K562 (cell line): ENCODE results near the gene CCDC47. TPM values are rescaled to one million over a fixed set of nuclear protein-coding genes. Genes with fewer than 3 reads are reported as not detected.

ENCODE experiments used
- ATAC-seq: fragments of 200-7000 bp; cut with Tn5 transposase; 3 replicates; pipeline ENCODE4 v1.9.1; 2020; ENCODE audit warnings: moderate library complexity
- BruUV-seq: library from RNA; stranded (reverse); fragments of 400-500 nt; replicated peaks from 2 replicates; lab custom pipeline; 2021; lab: Mats Ljungman, UMichigan
- CTCF ChIA-PET: fragments of 300-600 bp; formaldehyde crosslinking; extraction: SDS; loops from one replicate; lab custom pipeline; 2021; ENCODE audit warnings: low intra/inter-chr PET ratio; lab: Yijun Ruan, JAX
- POLR2A ChIA-PET: fragments of 300-600, 350-650 bp; sonication (Branson Sonifier 250); formaldehyde crosslinking; extraction: SDS; loops from one replicate; lab custom pipeline; 2021; ENCODE audit warnings: antibody characterized with exemption, inconsistent platforms; lab: Yijun Ruan, JAX
- DNase-seq, 4 experiments: peaks; one replicate each; pipeline versions ENCODE4 v3.0.0 to v3.0.0-alpha.2; 2011 to 2018; ENCODE audit warnings: low spot score in 3 of 4, mixed read lengths in 3 of 4; ENCODE audit errors: extremely low read depth in 1 of 4
- FAIRE-seq: peaks from 2 replicates; lab custom pipeline; 2011; peaks lifted over from hg19 to GRCh38; lab: Jason Lieb, UNC
- H2AFZ ChIP-seq: 2 replicates; pipeline ENCODE4 v1.6.0; 2011; ENCODE audit warnings: low read depth, low read length, control low read depth, inconsistent platforms
- H3K27ac ChIP-seq: fragments of 200-600 bp; 3 replicates; pipeline ENCODE4 v1.8.0; 2011; ENCODE audit warnings: low read depth, mild to moderate bottlenecking, control low read depth, inconsistent platforms, low read length, moderate library complexity, mixed read lengths; ENCODE audit errors: extremely low read depth
- H3K27me3 ChIP-seq, 2 experiments: fragments of 300-600 bp in 1 of 2; 2 replicates in 1 of 2; 3 replicates in 1 of 2; pipeline versions ENCODE4 v1.6.0 to v1.8.0; 2011; ENCODE audit warnings: inconsistent platforms in 2 of 2, low read length in 2 of 2, mild to moderate bottlenecking in 1 of 2, mixed read lengths in 1 of 2, moderate library complexity in 1 of 2; ENCODE audit not compliant: control insufficient read depth in 2 of 2, insufficient read depth in 2 of 2
- H3K36me3 ChIP-seq: fragments of 300-600 bp; 3 replicates; pipeline ENCODE4 v1.8.0; 2011; ENCODE audit warnings: mild to moderate bottlenecking, low read length, inconsistent platforms; ENCODE audit not compliant: control insufficient read depth, insufficient read depth
- H3K4me1 ChIP-seq, 2 experiments: fragments of 200-600 bp in 1 of 2; replicated peaks in 1 of 2; 2 replicates in 1 of 2; 3 replicates in 1 of 2; pipeline versions ENCODE4 v1.5.1 to v1.8.0; 2011; ENCODE audit warnings: inconsistent platforms in 2 of 2, low read length in 2 of 2, mild to moderate bottlenecking in 1 of 2, mixed read lengths in 1 of 2, moderate library complexity in 1 of 2; ENCODE audit not compliant: control insufficient read depth in 2 of 2, insufficient read depth in 2 of 2
- H3K4me2 ChIP-seq: 2 replicates; pipeline ENCODE4 v1.6.1; 2011; ENCODE audit warnings: low read length, control low read depth, inconsistent platforms, mixed read lengths; ENCODE audit not compliant: insufficient read depth
- H3K4me3 ChIP-seq: fragments of 200-600 bp; sonication (generic), shearing (Covaris generic); 2 replicates; pipeline ENCODE4 v1.5.1; 2016; ENCODE audit warnings: control low read depth, inconsistent platforms
- H3K79me2 ChIP-seq: fragments of 200-600 bp; 3 replicates; pipeline ENCODE4 v1.8.0; 2011; ENCODE audit warnings: low read length, inconsistent platforms; ENCODE audit not compliant: control insufficient read depth, insufficient read depth
- H3K9ac ChIP-seq, 2 experiments: 2 replicates each; pipeline versions ENCODE4 v1.6.0 to v1.6.1; 2011; ENCODE audit warnings: low read depth in 2 of 2, low read length in 2 of 2, control low read depth in 1 of 2, inconsistent platforms in 1 of 2, mild to moderate bottlenecking in 1 of 2, mixed read lengths in 1 of 2; ENCODE audit not compliant: insufficient read depth in 1 of 2
- H3K9me1 ChIP-seq: one replicate; pipeline ENCODE4 v1.6.0; 2011; ENCODE audit warnings: inconsistent platforms, mild to moderate bottlenecking, low read length, moderate library complexity; ENCODE audit not compliant: control insufficient read depth, insufficient read depth
- H3K9me3 ChIP-seq: replicated peaks from 2 replicates; pipeline ENCODE4 v1.5.1; 2011; ENCODE audit warnings: low read depth, low read length, inconsistent platforms; ENCODE audit not compliant: control insufficient read depth, insufficient read depth
- H4K20me1 ChIP-seq: replicated peaks from 2 replicates; pipeline ENCODE4 v1.6.1; 2011; ENCODE audit warnings: low read length, inconsistent platforms, mixed read lengths; ENCODE audit not compliant: control insufficient read depth, insufficient read depth
- BMI1 ChIP-seq: fragments of 150-350 bp; IDR thresholded peaks from 2 replicates; pipeline ENCODE4 v1.6.1; 2014; ENCODE audit warnings: low read length
- CEBPG ChIP-seq, 3 experiments: fragments of 200-800 bp in 1 of 3; sonication (Bioruptor generic) in 1 of 3; sonication (generic) in 1 of 3; formaldehyde crosslinking in 1 of 3; IDR thresholded peaks in 2 of 3; conservative IDR thresholded peaks in 1 of 3; 2 replicates each; pipeline versions ENCODE4 v1.6.1 to v1.8.0; 2016 to 2022; ENCODE audit warnings: missing compliant biosample characterization in 2 of 3, missing genetic modification characterization in 2 of 3, mild to moderate bottlenecking in 1 of 3, missing genetic modification reagents in 1 of 3
- NR2C2 ChIP-seq, 2 experiments: fragments of 200-800 bp in 1 of 2; sonication (Bioruptor generic) in 1 of 2; sonication (generic) in 1 of 2; formaldehyde crosslinking in 1 of 2; IDR thresholded peaks; 2 replicates each; pipeline versions ENCODE4 v1.6.1 to v1.8.0; 2016 to 2022; ENCODE audit warnings: mild to moderate bottlenecking in 1 of 2, missing compliant biosample characterization in 1 of 2, missing genetic modification characterization in 1 of 2, missing genetic modification reagents in 1 of 2
- RBM25 ChIP-seq: fragments of 200-400 bp; formaldehyde crosslinking; IDR thresholded peaks from 2 replicates; pipeline ENCODE4 v1.6.1; 2018; ENCODE audit warnings: low read length, low read depth, moderate library complexity; ENCODE audit not compliant: severe bottlenecking
- ZNF184 ChIP-seq: sonication (generic); formaldehyde crosslinking; IDR thresholded peaks from 2 replicates; pipeline ENCODE4 v1.5.0; 2020; ENCODE audit warnings: missing genetic modification reagents
- ZNF3 ChIP-seq: fragments of 250-450 bp; sonication (Bioruptor Pico); IDR thresholded peaks from 2 replicates; pipeline ENCODE4 v1.5.0; 2021; ENCODE audit warnings: mild to moderate bottlenecking, moderate library complexity
- ZNF41 ChIP-seq: fragments of 250-450 bp; sonication (Bioruptor Pico); conservative IDR thresholded peaks from 2 replicates; pipeline ENCODE4 v1.4.0; 2020; ENCODE audit warnings: mild to moderate bottlenecking
- WGBS: fragments of 100-300 bp; shearing (Covaris generic); methylation state at CpG from one replicate; pipeline ENCODE4 v1.1.6; 2016; ENCODE audit warnings: low coverage, mixed read lengths; ENCODE audit not compliant: insufficient coverage; ENCODE audit errors: missing lambda C conversion rate; 5-methylcytosine and 5-hydroxymethylcytosine counted together
- in situ Hi-C: fragments of 300-500 bp; cut with MboI; formaldehyde crosslinking; loops from 4 replicates; pipeline ENCODE4 v1.15.0; 2018; ENCODE audit warnings: inconsistent platforms, mixed read lengths
- intact Hi-C: fragments of 100-400 bp; cut with micrococcal nuclease; formaldehyde crosslinking; loops from 2 replicates; pipeline ENCODE4 v1.14.2; 2022
- polyA plus RNA-seq, 8 experiments: library from polyadenylated mRNA; depleted of rRNA in 4 of 8; stranded (reverse) in 5 of 8; unstranded in 3 of 8; fragments of >200 nt; fragmentation: Nextera tagmentation in 2 of 8; fragmentation: Illumina TruSeq in 1 of 8; extraction: Ambion mirVana in 2 of 8; extraction: Trizol in 1 of 8; gene quantifications; 2 replicates each; pipeline versions ENCODE4 v1.2.1 to v1.2.3, GENCODE V29; 2011 to 2014; ENCODE audit warnings: inconsistent platforms in 1 of 8, missing spikeins in 1 of 8
- total RNA-seq, 7 experiments: library from RNA; depleted of rRNA in 6 of 7; stranded (reverse); fragments of >200 nt in 6 of 7; fragmentation: Illumina TruSeq in 2 of 7; extraction: Trizol in 2 of 7; gene quantifications; 2 replicates each; pipeline versions ENCODE4 v1.2.1 to v1.2.3, GENCODE V29; 2011 to 2021; ENCODE audit warnings: low replicate concordance in 1 of 7

The CCDC47 gene
- total and polyA plus RNA-seq, 9 of the 15 experiments (the other 6 are each of a cell fraction or from before 2014, with no cell fraction given) = 15.5 to 162 (median 122) TPM

GRCh38 chr17:63805591-63805990, 32.2 kb upstream of the CCDC47 start:
- Histone ChIP-seq H3K4me2 (no peak overlapping the region), H4K20me1 (no peaks in the 10 kb centered on the region), H2AFZ (no peak overlapping the region), H3K9me3 (no peaks in the 10 kb centered on the region), H3K27me3 (no peaks in the 10 kb centered on the region), H3K9ac (no peak overlapping the region), H3K4me1 (no peaks in the 10 kb centered on the region), H3K36me3 (peaks cover 95% of the 10 kb centered on the region), H3K79me2 (no peaks in the 10 kb centered on the region; the same call in 2 of the 3 replicates), H3K9me1 (no peaks in the 10 kb centered on the region), H3K4me3 (no peak overlapping the region), H3K27ac (no peak overlapping the region)
- TSS peak; percentile 21 for BruUV-seq
- ChIA-PET CTCF (no interaction called here), POLR2A (interaction anchor here (1.7 kb wide), 1 partner anchor 22 kb away, joined by 4 read pairs; no protein-coding TSS in a partner anchor)
- TF ChIP-seq CEBPG (CRISPR knock-in tag; IDR thresholded peaks at IDR 0.05) (no peak), CEBPG (tag; conservative IDR thresholded peaks at IDR 0.05 in 1 of 2, IDR thresholded peaks at IDR 0.05 in 1 of 2) (no peak), NR2C2 (CRISPR knock-in tag; IDR thresholded peaks at IDR 0.05) (no peak), NR2C2 (tag; IDR thresholded peaks at IDR 0.05) (no peak), BMI1 (no peak), ZNF3 (CRISPR knock-in tag) (no peak), ZNF184 (CRISPR knock-in tag) (no peak)
- in situ Hi-C loops (no loop called here), intact Hi-C loops (no loop called here)
- whole genome bisulfite sequencing = 18% methylated on average over 2 of the region's 2 CpGs
- no peak for ATAC-seq
- no peak for FAIRE-seq
- no peak for DNase-seq

GRCh38 chr17:63804328-63804727, 30.9 kb upstream of the CCDC47 start:
- H3K27me3 ChIP-seq = no peaks in the 10 kb centered on the region
- ChIA-PET CTCF (no interaction called here), POLR2A (interaction anchor here (0.6 to 3.5 kb wide), 10 partner anchors 8 to 306 kb away, joined by 3 to 15 read pairs (median 3); partner anchors contain the start of genes CCDC47 and DDX42)
- ATAC-seq (no peak), DNase-seq (no peak), FAIRE-seq (no peak)
- intact Hi-C loops = no loop called here
- H3K4me2 ChIP-seq = no peak overlapping the region
- H3K36me3 ChIP-seq = peaks cover 95% of the 10 kb centered on the region
- TF ChIP-seq ZNF41 (no peak), RBM25 (peak; percentile 1)
- H3K4me3 ChIP-seq = no peak overlapping the region
- BruUV-seq = no TSS peak
- no peaks in the 10 kb centered on the region; the same call in 1 of the 2 replicates for H4K20me1 ChIP-seq
- H2AFZ ChIP-seq = no peak overlapping the region
- no peaks in the 10 kb centered on the region; the same call in 2 of the 3 replicates for H3K79me2 ChIP-seq
- H3K9ac ChIP-seq = no peak overlapping the region
- no peaks in the 10 kb centered on the region for H3K9me3 ChIP-seq
- no peaks in the 10 kb centered on the region for H3K4me1 ChIP-seq
- H3K27ac ChIP-seq = no peak overlapping the region
- WGBS = 88% methylated on average over 1 of the region's 1 CpG
- in situ Hi-C loops = no loop called here
- no peaks in the 10 kb centered on the region for H3K9me1 ChIP-seq
